Urinary bladder (tissue), 4 donors: ENCODE measurements around the gene HS3ST3B1. TPM values are rescaled to one million over a fixed set of nuclear protein-coding genes. Genes with fewer than 3 reads are reported as not detected.
A peak's percentile ranks its signal among the peaks of the same experiment; 100 is the strongest.

Source experiments
- DNase-seq: peaks from one replicate; pipeline ENCODE4 v3.0.0-alpha.2; 2015; ENCODE audit errors: extremely low spot score
- H3K27ac ChIP-seq: one replicate; pipeline ENCODE4 v1.5.1; 2013; ENCODE audit warnings: low read depth, mild to moderate bottlenecking, moderate library complexity
- H3K36me3 ChIP-seq: one replicate; pipeline ENCODE4 v1.6.1; 2013; ENCODE audit warnings: mild to moderate bottlenecking, moderate library complexity; ENCODE audit not compliant: insufficient read depth
- H3K4me1 ChIP-seq: one replicate; pipeline ENCODE4 v1.6.1; 2013; ENCODE audit warnings: mild to moderate bottlenecking, moderate library complexity; ENCODE audit not compliant: insufficient read depth
- H3K4me3 ChIP-seq: one replicate; pipeline ENCODE4 v1.5.1; 2013; ENCODE audit warnings: low read depth, low read length
- WGBS: extraction: QIAGEN DNeasy Blood & Tissue Kit; methylation state at CpG from one replicate; pipeline ENCODE4 v1.1.7; 2013; 5-methylcytosine and 5-hydroxymethylcytosine counted together
- polyA plus RNA-seq: library from polyadenylated mRNA; stranded (reverse); fragments of 200-250 nt; gene quantifications from one replicate; pipeline ENCODE4 v1.2.3, GENCODE V29; 2013
- total RNA-seq: library from RNA; depleted of rRNA; stranded (reverse); fragments of >200 nt; gene quantifications from one replicate; pipeline ENCODE4 v1.2.3, GENCODE V29; 2014
- donor health status: healthy with polysubstance abuse.
- donor health status: healthy.

The HS3ST3B1 gene
- total and polyA plus RNA-seq, 2 donors: 2.4 to 2.9 TPM

DNA sequence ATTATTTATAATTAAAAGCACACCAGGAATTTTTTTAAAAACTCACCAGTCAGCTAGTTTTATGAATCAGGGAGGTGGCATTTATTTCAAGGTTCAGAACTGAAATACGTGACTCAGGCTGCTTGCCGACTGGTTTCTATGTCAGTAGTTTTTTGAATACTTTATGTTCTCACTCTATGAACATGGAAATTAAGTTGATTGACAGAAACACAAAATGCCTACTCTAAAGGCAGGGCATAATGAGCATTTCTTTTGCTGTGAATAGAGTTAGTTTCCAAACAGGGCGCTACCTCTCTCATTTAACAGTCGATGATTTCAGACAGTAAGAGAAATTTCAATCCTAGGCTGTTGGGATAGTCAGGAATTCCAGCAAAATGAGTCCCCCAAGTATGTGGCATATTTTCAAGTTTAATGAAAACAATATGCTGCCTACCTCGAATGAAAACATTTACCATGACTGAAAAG lies 6.7 kb downstream of the HS3ST3B1 start:
- no peaks in the 10 kb centered on the region for H3K4me1 ChIP-seq
- no peaks in the 10 kb centered on the region for H3K36me3 ChIP-seq
- no peak overlapping the region for H3K4me3 ChIP-seq
- no peak for DNase-seq
- WGBS: 63% methylated on average over 5 of the region's 5 CpGs
- no peak overlapping the region for H3K27ac ChIP-seq

- no peaks in the 10 kb centered on the region for H3K36me3 ChIP-seq
- DNase-seq: no peak
- WGBS: 35% methylated on average over 4 of the region's 4 CpGs
- H3K4me1 ChIP-seq: no peaks in the 10 kb centered on the region
- peak overlapping the region; percentile 52 for H3K4me3 ChIP-seq
- no peak overlapping the region for H3K27ac ChIP-seq
These were observed 7.7 kb downstream of the HS3ST3B1 start for GRCh38 chr17:14308636-14308964.

- Histone ChIP-seq H3K4me1 (no peaks in the 10 kb centered on the region), H3K27ac (no peak overlapping the region), H3K4me3 (peak overlapping the region; percentile 52), H3K36me3 (no peaks in the 10 kb centered on the region)
- 2% methylated on average over 71 of the region's 71 CpGs for WGBS
- DNase-seq: peak; percentile 70
These were observed 8.3 kb downstream of the HS3ST3B1 start for GRCh38 chr17:14308965-14309879.

- DNase-seq: no peak
- Histone ChIP-seq H3K4me3 (no peak overlapping the region), H3K36me3 (no peaks in the 10 kb centered on the region), H3K27ac (no peak overlapping the region), H3K4me1 (no peaks in the 10 kb centered on the region)
- WGBS: 56% methylated on average over 13 of the region's 13 CpGs
These were observed 9.2 kb downstream of the HS3ST3B1 start for GRCh38 chr17:14310101-14310500.

- no peaks in the 10 kb centered on the region for H3K36me3 ChIP-seq
- no peaks in the 10 kb centered on the region for H3K4me1 ChIP-seq
- no peak overlapping the region for H3K27ac ChIP-seq
- 58% methylated on average over 7 of the region's 7 CpGs for WGBS
- DNase-seq: no peak
- no peak overlapping the region for H3K4me3 ChIP-seq
These were observed 9.7 kb downstream of the HS3ST3B1 start for GRCh38 chr17:14310605-14311004.

- Histone ChIP-seq H3K36me3 (no peaks in the 10 kb centered on the region), H3K4me3 (no peak overlapping the region), H3K27ac (no peak overlapping the region), H3K4me1 (no peaks in the 10 kb centered on the region)
- DNase-seq: no peak
- 90% methylated on average over 10 of the region's 10 CpGs for WGBS
These were observed 10.4 kb downstream of the HS3ST3B1 start for GRCh38 chr17:14311186-14311705.

DNA sequence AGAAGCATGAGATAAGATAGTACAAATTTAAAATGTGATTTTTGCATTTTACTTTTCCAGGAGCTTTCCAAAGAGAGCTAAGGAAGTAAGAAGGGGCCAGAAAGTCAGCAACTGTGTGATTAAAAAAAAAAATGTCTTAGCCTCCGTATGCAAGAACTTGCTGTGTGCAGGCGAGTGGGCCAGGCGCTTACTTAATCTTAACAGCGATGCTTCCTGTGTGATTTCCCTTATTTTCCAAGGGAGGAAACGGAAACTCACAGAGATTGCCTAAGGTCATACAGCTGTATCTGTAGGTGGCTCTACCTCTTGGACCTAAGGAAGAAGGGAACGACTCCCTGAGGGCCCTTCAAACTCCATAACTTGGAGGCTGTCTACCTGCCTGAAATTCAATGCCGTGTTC lies 11.1 kb downstream of the HS3ST3B1 start:
- Histone ChIP-seq H3K36me3 (no peaks in the 10 kb centered on the region), H3K4me3 (no peak overlapping the region), H3K4me1 (no peaks in the 10 kb centered on the region), H3K27ac (no peak overlapping the region)
- no peak for DNase-seq
- 81% methylated on average over 7 of the region's 7 CpGs for WGBS

GRCh38 chr17:14312522-14312921 lies 11.6 kb downstream of the HS3ST3B1 start:
- H3K27ac ChIP-seq: no peak overlapping the region
- 94% methylated on average over 3 of the region's 3 CpGs for WGBS
- H3K36me3 ChIP-seq: no peaks in the 10 kb centered on the region
- no peak for DNase-seq
- no peaks in the 10 kb centered on the region for H3K4me1 ChIP-seq
- no peak overlapping the region for H3K4me3 ChIP-seq

GRCh38 chr17:14316126-14316832 lies 15.4 kb downstream of the HS3ST3B1 start:
- H3K27ac ChIP-seq: no peak overlapping the region
- WGBS: 41% methylated on average over 10 of the region's 10 CpGs
- no peak for DNase-seq
- H3K36me3 ChIP-seq: no peaks in the 10 kb centered on the region
- H3K4me1 ChIP-seq: no peaks in the 10 kb centered on the region
- H3K4me3 ChIP-seq: no peak overlapping the region

DNA sequence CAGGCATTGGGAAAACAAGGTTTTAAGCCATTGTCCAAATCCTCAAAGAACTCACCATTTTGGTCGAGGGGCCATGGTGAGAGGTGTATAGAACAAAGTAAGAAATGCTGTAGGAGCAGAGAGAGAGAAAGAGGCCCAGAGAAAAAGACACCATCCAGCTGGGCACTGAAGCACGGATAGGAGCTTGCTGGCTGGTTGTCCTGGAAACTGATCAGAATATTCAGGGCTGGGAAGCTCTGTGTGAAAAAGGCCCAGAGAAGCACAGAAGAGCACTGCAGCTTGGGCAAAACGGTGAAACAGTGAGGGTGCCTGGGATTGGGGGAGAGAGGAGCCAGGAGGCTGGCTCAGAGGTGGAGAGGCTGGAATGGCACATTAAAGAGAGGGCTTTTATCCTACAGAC lies 16.5 kb downstream of the HS3ST3B1 start:
- Histone ChIP-seq H3K36me3 (no peaks in the 10 kb centered on the region), H3K4me1 (peaks cover 1% of the 10 kb centered on the region), H3K27ac (no peak overlapping the region), H3K4me3 (no peak overlapping the region)
- 57% methylated on average over 3 of the region's 3 CpGs for WGBS
- DNase-seq: no peak

DNA sequence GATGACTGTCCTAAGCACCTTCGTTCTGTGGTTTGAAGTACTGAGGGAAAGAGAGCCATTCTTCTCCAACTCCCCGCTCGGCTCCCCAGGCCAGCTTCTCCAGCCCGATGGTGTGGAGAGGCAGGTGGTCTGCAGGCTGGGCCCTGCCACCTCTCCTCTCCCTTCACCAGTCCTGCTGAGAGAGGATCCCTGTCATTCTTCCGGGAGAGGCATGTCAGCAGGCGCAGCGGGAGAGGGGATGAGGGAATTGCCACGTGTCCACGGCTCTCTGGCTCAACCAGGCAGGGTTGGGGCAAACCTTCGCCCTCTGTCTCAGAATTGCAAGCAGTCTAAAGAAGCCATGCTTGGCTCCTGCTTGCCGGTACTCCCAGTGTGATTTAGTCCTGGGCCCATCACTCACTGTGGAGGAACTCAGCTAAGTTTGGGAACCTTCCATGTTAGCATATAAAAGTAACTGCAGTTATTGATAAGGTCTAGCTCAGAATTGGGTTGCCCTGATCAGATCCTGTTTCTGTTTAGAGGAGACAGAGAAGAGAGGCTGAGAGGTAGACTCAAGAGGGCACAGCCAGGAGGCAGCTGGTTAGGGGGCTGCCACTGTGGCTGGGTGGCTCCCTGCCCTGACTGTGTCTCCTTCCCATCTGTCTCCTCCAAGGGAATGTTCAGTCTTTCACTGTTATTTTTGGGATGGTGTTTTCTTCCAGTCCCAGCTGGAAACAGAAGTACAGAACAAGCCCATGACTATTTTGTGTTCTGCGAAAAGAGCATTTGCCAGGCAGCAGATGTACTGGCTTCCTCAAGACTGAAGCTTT lies 17.4 kb downstream of the HS3ST3B1 start:
- 73% methylated on average over 12 of the region's 12 CpGs for WGBS

GRCh38 chr17:14318918-14319205 lies 18.0 kb downstream of the HS3ST3B1 start:
- Histone ChIP-seq H3K4me1 (peaks cover 1% of the 10 kb centered on the region), H3K36me3 (no peaks in the 10 kb centered on the region), H3K27ac (no peak overlapping the region), H3K4me3 (no peak overlapping the region)
- WGBS: 84% methylated on average over 4 of the region's 4 CpGs
- no peak for DNase-seq

More for the DNA sequence above, 17.4 kb downstream of the HS3ST3B1 start:
- Histone ChIP-seq H3K4me1 (peaks cover 1% of the 10 kb centered on the region), H3K4me3 (no peak overlapping the region), H3K27ac (no peak overlapping the region), H3K36me3 (no peaks in the 10 kb centered on the region)
- no peak for DNase-seq

DNA sequence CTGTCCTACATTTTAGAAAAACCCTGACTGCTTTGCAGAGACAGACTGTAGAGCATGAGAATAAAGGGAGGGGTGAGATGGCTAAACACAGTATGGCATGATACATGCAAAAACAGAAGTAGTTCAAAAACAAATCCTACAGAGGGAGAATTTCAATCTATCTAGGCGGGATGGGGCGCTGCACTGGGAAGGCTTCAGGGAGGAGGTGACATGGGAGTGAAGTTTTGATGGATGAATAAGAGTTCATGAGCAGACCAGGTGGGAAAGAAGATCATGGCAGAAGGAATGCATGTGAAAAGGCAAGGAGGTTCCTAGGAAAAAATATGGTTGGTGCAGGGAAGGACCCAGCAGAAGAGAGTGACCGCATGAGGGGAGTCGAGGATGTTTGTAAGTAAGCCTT lies 19.2 kb downstream of the HS3ST3B1 start:
- 96% methylated on average over 4 of the region's 4 CpGs for WGBS
- peaks cover 1% of the 10 kb centered on the region for H3K4me1 ChIP-seq
- no peak overlapping the region for H3K4me3 ChIP-seq
- H3K27ac ChIP-seq: no peak overlapping the region
- no peaks in the 10 kb centered on the region for H3K36me3 ChIP-seq
- DNase-seq: no peak
